Prostate gland (tissue), 2 donors: ENCODE data around the gene NCAN. TPM values are rescaled to one million over a fixed set of nuclear protein-coding genes. Genes with fewer than 3 reads are reported as not detected.

ENCODE experiments used
- DNase-seq: peaks from one replicate; pipeline ENCODE4 v3.0.0-alpha.2; 2019; ENCODE audit warnings: low spot score
- H3K27ac ChIP-seq, 2 donors: fragments of 200-600 bp; sonication (generic); 2 replicates each; pipeline ENCODE4 v1.5.1; 2017 to 2019
- H3K27me3 ChIP-seq: fragments of 200-600 bp; sonication (generic); replicated peaks from 2 replicates; pipeline ENCODE4 v1.5.1; 2019; ENCODE audit not compliant: insufficient read depth
- H3K36me3 ChIP-seq, 2 donors: fragments of 200-600 bp; sonication (generic); 1 replicate in 1 of 2; 2 replicates in 1 of 2; pipeline versions ENCODE4 v1.5.1 to v1.8.1; 2017 to 2019
- H3K4me1 ChIP-seq: fragments of 200-600 bp; sonication (generic); replicated peaks from 2 replicates; pipeline ENCODE4 v1.5.1; 2019
- H3K4me3 ChIP-seq, 2 donors: fragments of 200-600 bp; sonication (generic); 2 replicates each; pipeline ENCODE4 v1.5.1; 2017 to 2019
- H3K9me3 ChIP-seq: fragments of 200-600 bp; sonication (generic); 2 replicates; pipeline ENCODE4 v1.5.1; 2017
- POLR2A ChIP-seq: fragments of 450-650 bp; IDR thresholded peaks from one replicate; pipeline ENCODE4 v1.6.1; 2016; ENCODE audit warnings: antibody characterized with exemption, mild to moderate bottlenecking
- POLR2AphosphoS5 ChIP-seq: sonication (generic); formaldehyde crosslinking; IDR thresholded peaks from one replicate; pipeline ENCODE4 v1.6.1; 2017; ENCODE audit warnings: antibody characterized with exemption
- WGBS: methylation state at CpG from one replicate; pipeline ENCODE4 v1.1.5; 2018; 5-methylcytosine and 5-hydroxymethylcytosine counted together
- intact Hi-C: fragments of 100-400 bp; cut with DNase I; formaldehyde crosslinking; loops from one replicate; pipeline ENCODE4 v1.14.2; 2022
- total RNA-seq, 2 donors: library from RNA; depleted of rRNA; stranded (reverse); fragments of >200 nt; gene quantifications; one replicate each; pipeline ENCODE4 v1.1.0, GENCODE V29; 2016
- TF ChIP-seq, protein P1 (sequence below), 4 experiments: fragments of 200-600 bp in 2 of 4; fragments of 450-650 bp in 2 of 4; sonication (generic) in 2 of 4; IDR thresholded peaks; 1 replicate in 3 of 4; 2 replicates in 1 of 4; pipeline ENCODE4 v1.5.1; 2016 to 2019; ENCODE audit warnings: antibody characterized with exemption in 4 of 4, mild to moderate bottlenecking in 2 of 4, moderate library complexity in 2 of 4

NCAN gene
- 1 to 10 TPM in 1 of 2 donors, not detected in 1; 1.2 TPM for total RNA-seq

GRCh38 chr19:19211499-19212420 lies at the start of gene NCAN:
Gene NCAN, plus strand, starts transcription at chr19:19211958. Its CDS starts 4,996 bp downstream, at chr19:19216954.
- H3K36me3 ChIP-seq = no peaks in the 10 kb centered on the region
- WGBS = 9% methylated on average over 51 of the region's 54 CpGs
- TF ChIP-seq, protein P1, sequence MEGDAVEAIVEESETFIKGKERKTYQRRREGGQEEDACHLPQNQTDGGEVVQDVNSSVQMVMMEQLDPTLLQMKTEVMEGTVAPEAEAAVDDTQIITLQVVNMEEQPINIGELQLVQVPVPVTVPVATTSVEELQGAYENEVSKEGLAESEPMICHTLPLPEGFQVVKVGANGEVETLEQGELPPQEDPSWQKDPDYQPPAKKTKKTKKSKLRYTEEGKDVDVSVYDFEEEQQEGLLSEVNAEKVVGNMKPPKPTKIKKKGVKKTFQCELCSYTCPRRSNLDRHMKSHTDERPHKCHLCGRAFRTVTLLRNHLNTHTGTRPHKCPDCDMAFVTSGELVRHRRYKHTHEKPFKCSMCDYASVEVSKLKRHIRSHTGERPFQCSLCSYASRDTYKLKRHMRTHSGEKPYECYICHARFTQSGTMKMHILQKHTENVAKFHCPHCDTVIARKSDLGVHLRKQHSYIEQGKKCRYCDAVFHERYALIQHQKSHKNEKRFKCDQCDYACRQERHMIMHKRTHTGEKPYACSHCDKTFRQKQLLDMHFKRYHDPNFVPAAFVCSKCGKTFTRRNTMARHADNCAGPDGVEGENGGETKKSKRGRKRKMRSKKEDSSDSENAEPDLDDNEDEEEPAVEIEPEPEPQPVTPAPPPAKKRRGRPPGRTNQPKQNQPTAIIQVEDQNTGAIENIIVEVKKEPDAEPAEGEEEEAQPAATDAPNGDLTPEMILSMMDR (IDR thresholded peaks at IDR 0.05) = no peak
- TF ChIP-seq POLR2A (no peak), POLR2AphosphoS5 (no peak)
- no peaks in the 10 kb centered on the region for H3K4me1 ChIP-seq
- no peak within 1 kb of the TSS for H3K4me3 ChIP-seq
- no peak within 1 kb of the TSS for H3K27ac ChIP-seq
- intact Hi-C loops = no loop called here
- no peaks in the 10 kb centered on the region for H3K9me3 ChIP-seq
- H3K27me3 ChIP-seq = peaks cover 24% of the 10 kb centered on the region
- no peak for DNase-seq

DNA sequence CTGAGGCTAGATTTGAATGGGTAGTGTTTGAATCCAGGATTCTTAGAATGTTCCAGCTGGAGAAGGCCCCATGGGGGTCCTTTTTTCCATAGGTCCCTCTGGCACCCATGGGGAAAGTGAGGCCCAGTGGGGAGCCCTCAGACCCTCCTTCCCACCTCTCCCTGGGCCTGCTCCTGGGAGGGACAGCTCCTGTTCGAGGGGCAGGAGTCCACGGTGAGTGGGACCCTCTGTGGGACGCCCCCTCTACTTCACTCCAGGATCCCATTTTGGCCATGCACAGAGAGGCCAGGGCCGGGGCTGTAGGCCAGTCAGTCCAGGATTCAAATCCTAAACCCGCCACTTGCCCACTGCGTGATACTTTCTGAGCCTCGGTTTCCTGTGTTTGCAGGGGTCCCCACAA lies 49.3 kb upstream of the NCAN start:
- H3K9me3 ChIP-seq = no peaks in the 10 kb centered on the region
- DNase-seq = no peak
- 91% methylated on average over 7 of the region's 7 CpGs for WGBS
- intact Hi-C loops = no loop called here
- no peaks in the 10 kb centered on the region for H3K36me3 ChIP-seq
- no peak overlapping the region for H3K4me3 ChIP-seq
- no peaks in the 10 kb centered on the region for H3K4me1 ChIP-seq
- TF ChIP-seq POLR2A (no peak), POLR2AphosphoS5 (no peak)
- TF ChIP-seq, protein P1 (IDR thresholded peaks at IDR 0.05) = no peak
- H3K27me3 ChIP-seq = no peaks in the 10 kb centered on the region
- H3K27ac ChIP-seq = no peak overlapping the region

DNA sequence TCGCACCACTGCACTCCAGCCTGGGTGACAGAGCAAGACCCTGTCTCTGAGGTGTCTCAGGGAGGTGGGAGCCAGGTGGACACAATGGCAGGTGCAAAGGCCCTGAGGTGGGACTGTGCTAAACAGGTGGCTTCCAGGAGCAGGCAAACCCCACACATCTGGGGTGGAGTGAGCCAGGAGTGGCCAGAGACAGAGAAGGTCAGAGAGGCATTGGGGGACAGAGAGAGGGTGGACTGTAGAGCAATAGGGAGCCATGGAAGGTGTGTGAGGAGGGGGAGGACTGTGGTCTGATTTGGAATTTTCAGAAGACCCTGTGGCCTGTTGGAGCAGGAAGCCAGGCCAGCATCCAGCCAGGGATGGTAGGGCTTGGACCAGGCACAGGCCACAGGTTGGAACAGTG lies 46.4 kb upstream of the NCAN start:
- intact Hi-C loops = no loop called here
- Histone ChIP-seq H3K36me3 (no peaks in the 10 kb centered on the region), H3K9me3 (no peaks in the 10 kb centered on the region), H3K27ac (no peak overlapping the region), H3K4me1 (no peaks in the 10 kb centered on the region), H3K4me3 (no peak overlapping the region), H3K27me3 (no peaks in the 10 kb centered on the region)
- TF ChIP-seq POLR2A (no peak), POLR2AphosphoS5 (no peak)
- TF ChIP-seq, protein P1 (IDR thresholded peaks at IDR 0.05) = no peak
- DNase-seq = no peak
- 88% methylated on average over 1 of the region's 1 CpG for WGBS

DNA sequence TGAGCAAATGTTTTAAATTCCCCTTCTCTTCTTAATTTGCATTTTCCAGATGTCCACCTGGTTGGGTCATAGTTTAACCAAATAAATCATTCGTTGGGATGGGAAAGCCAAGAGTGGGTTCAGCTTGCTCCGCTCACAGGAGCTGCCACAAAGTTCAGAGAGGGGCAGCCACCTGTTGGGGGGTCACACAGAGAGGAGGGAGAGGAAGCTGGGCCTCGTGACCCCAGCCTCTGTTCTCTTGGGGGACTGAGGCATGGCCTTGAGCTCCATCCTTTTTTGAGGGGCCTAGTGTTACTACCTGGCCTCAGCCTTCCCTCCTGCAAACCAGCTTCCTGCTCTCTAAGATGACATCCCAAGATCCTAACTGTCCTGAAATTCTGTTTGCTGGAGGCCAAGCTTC lies 44.1 kb upstream of the NCAN start:
- intact Hi-C loops = no loop called here
- DNase-seq = no peak
- no peak overlapping the region for H3K4me3 ChIP-seq
- no peaks in the 10 kb centered on the region for H3K4me1 ChIP-seq
- no peaks in the 10 kb centered on the region for H3K9me3 ChIP-seq
- no peak overlapping the region for H3K27ac ChIP-seq
- TF ChIP-seq POLR2AphosphoS5 (no peak), POLR2A (no peak)
- TF ChIP-seq, protein P1 (IDR thresholded peaks at IDR 0.05) = no peak
- H3K27me3 ChIP-seq = no peaks in the 10 kb centered on the region
- no peaks in the 10 kb centered on the region for H3K36me3 ChIP-seq
- WGBS = 82% methylated on average over 3 of the region's 3 CpGs
